GM18517 (cell line): ENCODE results near the gene KTN1.

ENCODE experiments used
- ATAC-seq: cut with Tn5 transposase; IDR thresholded peaks from one replicate; pipeline ENCODE4 v1.9.1; 2021; ENCODE audit warnings: mild to moderate bottlenecking, moderate library complexity; ENCODE audit not compliant: unreplicated experiment

KTN1 gene

GRCh38 chr14:55609681-55610080 is 29.7 kb downstream of the KTN1 start:
- ATAC-seq: no peak

GRCh38 chr14:55610713-55611370 is 30.8 kb downstream of the KTN1 start:
- no peak for ATAC-seq

DNA sequence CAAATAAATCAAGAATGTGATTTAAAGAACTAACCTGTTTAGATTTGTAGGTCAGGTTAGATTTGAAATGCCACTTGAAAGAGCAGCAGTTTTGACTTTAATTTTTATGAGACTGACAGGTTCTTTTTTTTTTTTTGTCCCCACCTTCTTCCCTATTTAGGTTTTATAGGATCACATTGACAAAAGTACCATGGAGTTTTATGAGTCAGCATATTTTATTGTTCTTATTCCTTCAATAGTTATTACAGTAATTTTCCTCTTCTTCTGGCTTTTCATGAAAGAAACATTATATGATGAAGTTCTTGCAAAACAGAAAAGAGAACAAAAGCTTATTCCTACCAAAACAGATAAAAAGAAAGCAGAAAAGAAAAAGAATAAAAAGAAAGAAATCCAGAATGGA is 31.9 kb downstream of the KTN1 start:
- ATAC-seq: no peak

DNA sequence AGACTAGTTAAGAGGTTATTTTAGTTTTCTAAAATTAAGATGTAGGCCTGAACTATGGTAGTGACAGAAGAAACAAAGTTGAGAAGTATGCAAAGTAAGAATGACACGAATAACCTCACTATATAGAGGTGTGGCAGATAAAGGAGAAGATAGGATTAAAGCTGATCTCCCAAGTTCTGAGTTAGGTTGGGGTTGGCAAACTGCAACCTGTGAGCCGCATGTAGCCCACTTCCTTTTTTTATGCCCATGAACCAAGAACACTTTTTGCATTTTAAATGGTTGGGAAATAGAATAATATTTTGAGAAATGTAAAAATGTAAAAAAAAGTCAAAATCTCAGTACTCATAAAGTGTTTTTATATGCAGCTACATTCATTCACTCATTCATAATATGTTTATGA is 34.3 kb downstream of the KTN1 start:
- ATAC-seq: no peak

GRCh38 chr14:55620277-55620676 is 40.3 kb downstream of the KTN1 start:
- ATAC-seq: no peak

DNA sequence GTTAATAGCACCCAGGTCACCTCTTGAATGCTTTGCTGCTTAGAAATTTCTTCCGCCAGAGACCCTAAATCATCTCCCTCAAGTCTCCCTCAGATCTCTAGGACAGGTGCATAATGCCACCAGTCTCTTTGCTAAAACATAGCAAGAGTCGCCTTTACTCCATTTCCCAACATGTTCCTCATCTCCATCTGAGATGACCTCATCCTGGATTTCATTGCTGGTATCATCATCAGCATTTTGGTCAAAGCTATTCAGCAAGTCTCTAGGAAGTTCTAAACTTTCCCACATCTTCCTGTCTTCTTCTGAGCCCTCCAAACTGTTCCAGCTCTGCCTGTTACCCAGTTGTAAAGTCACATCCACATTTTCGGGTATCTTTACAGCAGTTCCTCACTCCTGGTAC is 41.0 kb downstream of the KTN1 start:
- no peak for ATAC-seq

GRCh38 chr14:55621391-55621790 is 41.4 kb downstream of the KTN1 start:
- no peak for ATAC-seq

DNA sequence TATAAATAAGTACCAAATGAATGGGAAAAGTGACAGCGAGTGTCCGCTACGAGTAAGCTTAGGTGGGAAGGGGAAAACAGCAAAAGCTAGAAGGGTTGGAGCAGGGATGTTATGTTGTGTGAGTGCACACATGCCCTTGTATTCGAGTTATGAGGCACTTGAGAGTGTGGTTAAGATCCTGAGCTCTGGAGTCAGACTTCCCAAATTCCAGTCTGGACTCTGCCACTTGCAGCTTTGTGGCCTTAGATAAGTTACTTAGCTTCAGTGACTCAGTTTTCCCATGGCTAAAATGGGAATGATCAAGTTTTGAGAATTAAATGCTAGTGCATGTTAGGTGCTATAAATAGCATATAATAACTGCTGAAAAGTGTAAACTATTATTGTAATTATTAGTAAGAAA is 44.9 kb downstream of the KTN1 start:
- ATAC-seq: no peak

DNA sequence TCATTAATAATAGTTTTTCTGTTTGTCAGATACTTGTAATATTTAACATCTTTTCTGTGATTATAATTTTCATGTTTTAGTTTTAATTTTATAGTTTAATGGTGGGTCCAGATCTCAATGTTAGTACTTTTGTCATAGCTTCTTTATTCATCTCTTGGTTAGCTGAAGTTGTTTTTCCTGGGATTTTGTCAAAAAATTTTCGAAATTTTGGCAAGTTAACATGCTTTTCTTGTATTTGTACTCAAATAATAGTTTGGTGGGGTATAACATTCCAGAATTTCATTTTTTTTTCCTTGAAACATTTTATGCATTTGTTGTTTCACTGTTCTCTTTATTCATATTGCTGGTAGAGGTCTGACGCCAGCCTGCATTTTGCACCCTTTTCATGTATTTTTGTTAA is 45.5 kb downstream of the KTN1 start:
- ATAC-seq: no peak

DNA sequence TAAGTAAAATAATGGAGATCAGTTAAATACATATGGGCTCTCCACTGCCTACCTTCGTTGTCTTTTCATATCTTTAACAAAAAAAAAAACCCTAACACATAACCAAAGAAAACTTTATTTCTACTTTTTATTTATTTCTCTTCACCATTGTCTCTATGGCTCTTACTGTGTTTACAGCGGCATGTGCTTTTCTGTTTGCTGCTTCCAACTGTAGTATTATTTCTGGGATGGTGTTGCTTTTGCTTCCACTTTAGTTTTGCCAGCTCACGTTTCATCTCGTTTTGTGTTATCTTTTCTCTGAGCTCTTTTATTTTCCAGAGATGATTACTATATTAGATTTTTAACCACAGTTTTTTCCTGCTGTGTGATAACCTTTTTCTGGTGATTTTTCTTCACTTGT is 46.1 kb downstream of the KTN1 start:
- ATAC-seq: no peak

DNA sequence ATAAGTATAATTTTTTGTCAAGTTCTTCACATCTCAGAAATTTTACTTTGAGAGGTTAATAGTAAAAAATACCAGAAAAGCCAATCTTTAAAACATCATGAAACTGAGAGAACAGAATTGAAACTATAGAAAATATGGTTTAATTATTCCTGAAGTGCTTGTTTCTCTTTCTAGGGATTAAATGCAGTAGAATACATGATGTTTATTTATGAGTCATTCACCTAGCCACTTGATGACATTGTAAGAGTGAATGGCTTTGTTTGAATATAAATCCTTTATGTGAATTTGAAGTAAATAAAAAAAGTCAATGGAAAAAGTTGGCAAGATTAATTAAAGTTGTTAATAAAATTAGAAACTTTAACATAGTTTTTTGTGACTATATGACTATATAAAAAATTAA is 48.4 kb downstream of the KTN1 start:
- ATAC-seq: no peak

- no peak for ATAC-seq
Observed at GRCh38 chr14:55638665-55639064, 58.7 kb downstream of the KTN1 start.

- ATAC-seq: no peak
Observed at GRCh38 chr14:55641290-55641689, 61.3 kb downstream of the KTN1 start.

DNA sequence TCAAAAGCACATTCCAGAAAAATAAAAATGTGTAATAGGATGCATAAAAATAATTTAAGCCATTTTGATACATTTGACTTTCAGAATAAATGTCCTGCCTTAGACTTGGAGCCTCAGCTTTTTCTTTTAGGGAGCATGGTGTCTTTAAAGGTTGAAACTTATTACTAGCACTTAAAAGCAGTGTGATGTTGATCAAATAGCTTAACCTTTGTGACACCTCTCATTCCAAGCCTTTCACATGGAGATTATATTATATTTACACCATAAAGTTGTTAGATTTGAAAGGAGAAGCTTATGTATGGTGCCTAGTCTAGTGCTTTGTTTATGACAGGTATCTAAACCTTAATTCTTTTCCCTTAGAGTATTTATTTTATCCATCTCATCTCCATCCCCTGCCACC is 61.9 kb downstream of the KTN1 start:
- ATAC-seq: no peak

- ATAC-seq: no peak
Observed at GRCh38 chr14:55645145-55645544, 65.1 kb downstream of the KTN1 start.

GRCh38 chr14:55645845-55646832 is 66.1 kb downstream of the KTN1 start:
- no peak for ATAC-seq

GRCh38 chr14:55650992-55651391 is 71.0 kb downstream of the KTN1 start:
- no peak for ATAC-seq

DNA sequence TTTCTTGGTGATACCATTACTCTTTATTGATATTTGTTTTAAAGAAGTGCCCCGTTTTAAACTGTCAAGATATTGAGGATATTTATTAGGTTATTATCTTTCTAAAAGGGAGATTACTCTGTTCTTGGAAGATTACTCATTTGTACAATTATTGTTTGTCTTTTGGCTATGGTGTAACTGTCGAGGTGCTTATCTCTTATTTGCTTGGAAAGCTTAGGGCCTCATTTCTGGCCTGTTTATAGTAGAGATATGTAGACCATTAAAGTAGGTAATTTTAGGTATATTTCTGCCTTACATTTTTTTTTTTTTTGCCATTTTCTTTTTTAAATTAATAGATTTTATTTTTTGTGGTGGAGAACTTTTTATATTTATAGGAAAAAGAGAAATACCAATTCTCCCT is 74.2 kb downstream of the KTN1 start:
- ATAC-seq: no peak

GRCh38 chr14:55661029-55661428 is 81.0 kb downstream of the KTN1 start:
- no peak for ATAC-seq

DNA sequence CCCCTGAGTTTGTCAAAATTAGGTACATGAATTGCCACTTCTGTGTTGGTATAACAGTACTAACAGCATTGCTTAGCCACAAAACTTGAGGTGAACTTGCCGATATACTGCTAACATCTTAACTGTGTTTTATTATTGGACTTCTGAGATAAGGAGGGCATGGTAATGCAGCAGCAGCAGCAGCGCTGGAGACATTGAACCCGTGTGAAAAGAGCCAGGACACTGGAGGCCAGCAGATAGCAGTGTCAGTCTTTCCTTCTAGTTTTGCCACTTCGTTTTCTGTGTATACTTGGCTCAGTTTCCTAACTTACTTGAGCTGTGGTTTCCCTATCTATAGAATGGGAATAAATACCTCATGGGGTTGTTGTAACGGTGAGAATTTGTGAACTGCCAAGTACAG is 82.7 kb downstream of the KTN1 start:
- ATAC-seq: no peak

- ATAC-seq: no peak
Observed at GRCh38 chr14:55665067-55665675, 85.2 kb downstream of the KTN1 start.

DNA sequence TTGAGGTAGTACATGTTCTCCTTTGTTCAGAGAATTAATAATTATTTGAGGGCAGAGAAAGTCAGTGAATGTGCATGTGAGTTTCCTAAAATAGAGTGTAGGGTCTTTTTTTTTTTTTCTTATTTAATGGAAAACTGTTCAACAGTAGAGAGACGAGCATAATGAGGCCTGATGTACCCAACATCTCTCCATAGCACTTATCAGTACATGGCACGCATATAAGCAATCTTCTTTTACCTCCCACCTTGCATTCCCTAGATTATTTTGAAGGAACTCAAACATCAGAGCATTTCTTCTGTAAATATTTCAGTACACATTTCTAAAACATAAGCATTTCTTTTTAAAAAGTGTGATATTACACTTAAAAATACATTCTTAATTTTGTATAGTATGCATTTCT is 87.8 kb downstream of the KTN1 start:
- ATAC-seq: no peak
